Thoracic aorta (tissue), 2 donors: ENCODE data around the gene CDCA3. TPM values are rescaled to one million over a fixed set of nuclear protein-coding genes. Genes with fewer than 3 reads are reported as not detected.

Experiments used
- ATAC-seq: fragments of 150-250 bp; one replicate; pipeline ENCODE4 v1.8.0; 2017; ENCODE audit warnings: low read depth; ENCODE audit not compliant: insufficient number of reproducible peaks, low FRiP score
- DNase-seq: peaks from one replicate; pipeline ENCODE4 v3.0.0-alpha.2; 2020; ENCODE audit warnings: low spot score
- H3K27ac ChIP-seq, 2 donors: fragments of 200-600 bp; sonication (generic); 1 replicate in 1 of 2; 2 replicates in 1 of 2; pipeline ENCODE4 v1.5.1; 2016; ENCODE audit warnings: mild to moderate bottlenecking in 2 of 2, moderate library complexity in 2 of 2
- H3K27me3 ChIP-seq: fragments of 200-600 bp; sonication (generic); replicated peaks from 2 replicates; pipeline ENCODE4 v1.6.0; 2016; ENCODE audit warnings: mild to moderate bottlenecking; ENCODE audit not compliant: insufficient read depth
- H3K36me3 ChIP-seq: fragments of 200-600 bp; sonication (generic); one replicate; pipeline ENCODE4 v1.5.1; 2016
- H3K4me1 ChIP-seq, 2 donors: fragments of 200-600 bp; sonication (generic); 1 replicate in 1 of 2; 2 replicates in 1 of 2; pipeline versions ENCODE4 v1.5.1 to v1.6.0; 2016; ENCODE audit warnings: low read depth in 2 of 2, mild to moderate bottlenecking in 1 of 2; ENCODE audit not compliant: control insufficient read depth in 1 of 2
- H3K4me3 ChIP-seq: fragments of 200-600 bp; sonication (generic); 2 replicates; pipeline ENCODE4 v1.5.1; 2016; ENCODE audit warnings: mild to moderate bottlenecking
- H3K9me3 ChIP-seq: fragments of 200-600 bp; sonication (generic); 2 replicates; pipeline ENCODE4 v1.5.1; 2016
- CTCF ChIP-seq: fragments of 200-600 bp; sonication (generic); IDR thresholded peaks from one replicate; pipeline ENCODE4 v1.5.1; 2019; ENCODE audit warnings: antibody characterized with exemption
- total RNA-seq, 2 donors: library from RNA; depleted of rRNA; stranded (reverse); fragments of >200 nt; gene quantifications; one replicate each; pipeline versions ENCODE4 v1.1.0 to v1.2.3, GENCODE V29; 2016

Gene CDCA3
- total RNA-seq, 2 donors from 2014 or later = 1.8 to 1.9 TPM

GRCh38 chr12:6846316-6846869, 4.7 kb downstream of the CDCA3 start:
- H3K4me3 ChIP-seq = no peak overlapping the region
- no peak for DNase-seq
- ATAC-seq = no peak
- H3K27me3 ChIP-seq = no peaks in the 10 kb centered on the region
- no peak overlapping the region for H3K27ac ChIP-seq
- no peak for TF ChIP-seq CTCF
- H3K36me3 ChIP-seq = peaks cover 12% of the 10 kb centered on the region
- no peaks in the 10 kb centered on the region for H3K9me3 ChIP-seq
- H3K4me1 ChIP-seq = no peaks in the 10 kb centered on the region

GRCh38 chr12:6845395-6845794, 5.7 kb downstream of the CDCA3 start:
- no peaks in the 10 kb centered on the region for H3K27me3 ChIP-seq
- H3K36me3 ChIP-seq = peaks cover 12% of the 10 kb centered on the region
- TF ChIP-seq CTCF = no peak
- H3K27ac ChIP-seq = no peak overlapping the region
- no peaks in the 10 kb centered on the region for H3K9me3 ChIP-seq
- ATAC-seq (no peak), DNase-seq (no peak)
- H3K4me1 ChIP-seq = no peaks in the 10 kb centered on the region
- no peak overlapping the region for H3K4me3 ChIP-seq

GRCh38 chr12:6843118-6843902, 7.8 kb downstream of the CDCA3 start:
- H3K36me3 ChIP-seq = peaks cover 26% of the 10 kb centered on the region

GRCh38 chr12:6842075-6842474, 9.0 kb downstream of the CDCA3 start:
- ATAC-seq (no peak), DNase-seq (no peak)
- Histone ChIP-seq H3K27ac (no peak overlapping the region), H3K4me1 (no peaks in the 10 kb centered on the region), H3K9me3 (no peaks in the 10 kb centered on the region), H3K27me3 (no peaks in the 10 kb centered on the region), H3K4me3 (no peak overlapping the region), H3K36me3 (peaks cover 37% of the 10 kb centered on the region)
- TF ChIP-seq CTCF = no peak

More at GRCh38 chr12:6843118-6843902, 7.8 kb downstream of the CDCA3 start:
- ATAC-seq = no peak
- DNase-seq = no peak
- Histone ChIP-seq H3K4me1 (no peaks in the 10 kb centered on the region), H3K4me3 (no peak overlapping the region), H3K27me3 (no peaks in the 10 kb centered on the region), H3K9me3 (no peaks in the 10 kb centered on the region), H3K27ac (no peak overlapping the region)
- TF ChIP-seq CTCF = no peak

- H3K9me3 ChIP-seq = no peaks in the 10 kb centered on the region
- DNase-seq = no peak
- no peaks in the 10 kb centered on the region for H3K27me3 ChIP-seq
- H3K27ac ChIP-seq = no peak within 1 kb of the TSS
- no peak for ATAC-seq
- H3K4me1 ChIP-seq = no peaks in the 10 kb centered on the region
- no peak within 1 kb of the TSS for H3K4me3 ChIP-seq
- peaks cover 40% of the 10 kb centered on the region for H3K36me3 ChIP-seq
- no peak for TF ChIP-seq CTCF
These were observed 10.1 kb downstream of the CDCA3 start, which contains the start of gene GNB3 for GRCh38 chr12:6840761-6841515. TSS of gene GNB3 (plus strand) at chr12:6840925. CDS start at chr12:6841288, 363 bp downstream.
